Daoy (cell line): ENCODE data around the gene GPRC5D. TPM values are rescaled to one million over a fixed set of nuclear protein-coding genes. Genes with fewer than 3 reads are reported as not detected.

ENCODE experiments used
- DNase-seq: peaks from one replicate; pipeline ENCODE4 v3.0.0-alpha.2; 2015; ENCODE audit warnings: low read depth
- total RNA-seq: library from RNA; depleted of rRNA; stranded (reverse); fragments of >200 nt; shearing (Covaris generic); gene quantifications from 2 replicates; pipeline ENCODE4 v1.2.3, GENCODE V29; 2014

The GPRC5D gene
- total RNA-seq, 1 experiment from 2014 or later: not detected

- peak; percentile 59 for DNase-seq
Measured at GRCh38 chr12:12979731-12980259, 27.8 kb upstream of the GPRC5D start.

GRCh38 chr12:12979126-12979525 is 27.2 kb upstream of the GPRC5D start:
- no peak for DNase-seq

GRCh38 chr12:12977231-12977630 is 25.3 kb upstream of the GPRC5D start:
- no peak for DNase-seq

GRCh38 chr12:12976366-12976765 is 24.4 kb upstream of the GPRC5D start:
- peak; percentile 86 for DNase-seq

GRCh38 chr12:12975322-12976077 is 23.5 kb upstream of the GPRC5D start:
- peak; percentile 78 for DNase-seq

GRCh38 chr12:12974211-12974610 is 22.2 kb upstream of the GPRC5D start:
- DNase-seq: no peak

GRCh38 chr12:12973019-12973418 is 21.0 kb upstream of the GPRC5D start:
- no peak for DNase-seq

GRCh38 chr12:12965836-12966235 is 13.9 kb upstream of the GPRC5D start:
- no peak for DNase-seq

GRCh38 chr12:12964255-12964654 is 12.3 kb upstream of the GPRC5D start:
- DNase-seq: no peak

GRCh38 chr12:12960639-12961209 is 8.8 kb upstream of the GPRC5D start:
- no peak for DNase-seq

- no peak for DNase-seq
Measured at GRCh38 chr12:12958886-12959285, 6.9 kb upstream of the GPRC5D start.

GRCh38 chr12:12954878-12955625 is 3.1 kb upstream of the GPRC5D start:
- no peak for DNase-seq

- DNase-seq: peak; percentile 7
Measured at GRCh38 chr12:12954356-12954755, 2.4 kb upstream of the GPRC5D start.

- DNase-seq: no peak
Measured at GRCh38 chr12:12951504-12951903, 466 bp downstream of the GPRC5D start.

GRCh38 chr12:12947902-12948301 is 4.1 kb downstream of the GPRC5D start:
- DNase-seq: no peak

GRCh38 chr12:12946686-12947355 is 5.1 kb downstream of the GPRC5D start:
- no peak for DNase-seq

- DNase-seq: no peak
Measured at GRCh38 chr12:12945591-12945990, 6.4 kb downstream of the GPRC5D start.

- no peak for DNase-seq
Measured at GRCh38 chr12:12943586-12944260, 8.2 kb downstream of the GPRC5D start.

GRCh38 chr12:12941450-12942350 is 10.3 kb downstream of the GPRC5D start:
- DNase-seq: no peak

GRCh38 chr12:12939888-12940287 is 12.1 kb downstream of the GPRC5D start:
- DNase-seq: no peak
